IMR-90 (cell line): ENCODE measurements around the gene TRIM71. TPM values are rescaled to one million over a fixed set of nuclear protein-coding genes. Genes with fewer than 3 reads are reported as not detected.

Experiments
- ATAC-seq: fragments of 200-7000 bp; cut with Tn5 transposase; 2 replicates; pipeline ENCODE4 v1.9.1; 2020; ENCODE audit warnings: low read depth, mild to moderate bottlenecking, moderate library complexity
- BruUV-seq: library from RNA; stranded (reverse); fragments of 400-500 nt; replicated peaks from 2 replicates; lab custom pipeline; 2021; lab: Mats Ljungman, UMichigan
- CTCF ChIA-PET: fragments of 300-600 bp; formaldehyde crosslinking; extraction: SDS; loops from one replicate; lab custom pipeline; 2021; ENCODE audit warnings: antibody characterized with exemption; lab: Yijun Ruan, JAX
- POLR2A ChIA-PET: fragments of 300-600 bp; sonication (Branson Sonifier 250); formaldehyde crosslinking; loops from one replicate; lab custom pipeline; 2022; ENCODE audit warnings: antibody characterized with exemption; ENCODE audit not compliant: unreplicated experiment; lab: Charles Lee
- DNase-seq: peaks from one replicate; pipeline ENCODE4 v3.0.0; 2013
- H2AFZ ChIP-seq: replicated peaks from 2 replicates; pipeline ENCODE3; 2013; ENCODE audit warnings: low read length, mild to moderate bottlenecking; ENCODE audit not compliant: poor library complexity
- H2AK5ac ChIP-seq: 2 replicates; pipeline ENCODE4 v1.6.1; 2013; ENCODE audit warnings: low read depth, low read length, inconsistent platforms
- H2AK9ac ChIP-seq: replicated peaks from 2 replicates; pipeline ENCODE3; 2013; ENCODE audit warnings: mild to moderate bottlenecking, low read depth, low read length, moderate library complexity; ENCODE audit not compliant: poor library complexity
- H2BK120ac ChIP-seq: 2 replicates; pipeline ENCODE4 v1.6.1; 2013; ENCODE audit warnings: low read depth, low read length, inconsistent platforms
- H2BK15ac ChIP-seq: 3 replicates; pipeline ENCODE4 v1.6.1; 2013; ENCODE audit warnings: low read depth, low read length, inconsistent platforms
- H2BK20ac ChIP-seq: 2 replicates; pipeline ENCODE4 v1.6.1; 2013; ENCODE audit warnings: low read depth, mild to moderate bottlenecking, inconsistent platforms, low read length, moderate library complexity
- H2BK5ac ChIP-seq: 2 replicates; pipeline ENCODE4 v1.6.1; 2013; ENCODE audit warnings: mild to moderate bottlenecking, low read depth, low read length, inconsistent platforms; ENCODE audit not compliant: poor library complexity, severe bottlenecking
- H3K14ac ChIP-seq: replicated peaks from 2 replicates; pipeline ENCODE4 v1.6.1; 2013; ENCODE audit warnings: low read depth, low read length, inconsistent platforms
- H3K18ac ChIP-seq: 2 replicates; pipeline ENCODE4 v1.6.1; 2013; ENCODE audit warnings: low read depth, low read length, control low read depth
- H3K23ac ChIP-seq: 2 replicates; pipeline ENCODE4 v1.6.1; 2013; ENCODE audit warnings: low read depth, low read length, inconsistent platforms
- H3K27ac ChIP-seq: 2 replicates; pipeline ENCODE4 v1.5.1; 2013; ENCODE audit warnings: mild to moderate bottlenecking, control low read depth, low read length; ENCODE audit not compliant: insufficient read depth
- H3K27me3 ChIP-seq: 2 replicates; pipeline ENCODE4 v1.6.1; 2013; ENCODE audit warnings: low read length; ENCODE audit not compliant: control insufficient read depth, insufficient read depth
- H3K36me3 ChIP-seq: 2 replicates; pipeline ENCODE4 v1.6.1; 2013; ENCODE audit warnings: low read length, mixed read lengths; ENCODE audit not compliant: control insufficient read depth, insufficient read depth
- H3K4ac ChIP-seq: 2 replicates; pipeline ENCODE4 v1.6.1; 2013; ENCODE audit warnings: low read depth, low read length, inconsistent platforms
- H3K4me1 ChIP-seq: 2 replicates; pipeline ENCODE4 v1.6.1; 2013; ENCODE audit warnings: low read length, mixed read lengths; ENCODE audit not compliant: control insufficient read depth, insufficient read depth
- H3K4me2 ChIP-seq: 2 replicates; pipeline ENCODE4 v1.6.1; 2013; ENCODE audit warnings: low read depth, mild to moderate bottlenecking, control low read depth, low read length, moderate library complexity
- H3K4me3 ChIP-seq: 2 replicates; pipeline ENCODE4 v1.5.1; 2013; ENCODE audit warnings: low read depth, mild to moderate bottlenecking, control low read depth, low read length, moderate library complexity; ENCODE audit not compliant: insufficient read depth
- H3K56ac ChIP-seq: 2 replicates; pipeline ENCODE4 v1.6.1; 2013; ENCODE audit warnings: low read length, inconsistent platforms; ENCODE audit not compliant: insufficient read depth; ENCODE audit errors: extremely low read depth
- H3K79me1 ChIP-seq, 2 experiments: 2 replicates each; pipeline ENCODE4 v1.6.1; 2013; ENCODE audit warnings: low read length in 2 of 2, inconsistent platforms in 1 of 2, low read depth in 1 of 2
- H3K9ac ChIP-seq: 2 replicates; pipeline ENCODE4 v1.6.1; 2013; ENCODE audit warnings: low read depth, low read length, control low read depth
- H3K9me1 ChIP-seq: 2 replicates; pipeline ENCODE4 v1.6.1; 2013; ENCODE audit warnings: low read length, inconsistent platforms; ENCODE audit not compliant: insufficient read depth
- H3K9me3 ChIP-seq: 2 replicates; pipeline ENCODE4 v1.6.1; 2013; ENCODE audit warnings: low read length; ENCODE audit not compliant: control insufficient read depth, insufficient read depth
- H4K20me1 ChIP-seq: 2 replicates; pipeline ENCODE4 v1.6.1; 2013; ENCODE audit warnings: low read length, inconsistent platforms; ENCODE audit not compliant: insufficient read depth
- H4K5ac ChIP-seq: 2 replicates; pipeline ENCODE4 v1.6.1; 2013; ENCODE audit warnings: mild to moderate bottlenecking, low read depth, low read length, control low read depth
- H4K8ac ChIP-seq, 2 experiments: 2 replicates each; pipeline ENCODE4 v1.6.1; 2013; ENCODE audit warnings: low read depth in 2 of 2, low read length in 2 of 2, control low read depth in 1 of 2, inconsistent platforms in 1 of 2
- H4K91ac ChIP-seq: 2 replicates; pipeline ENCODE4 v1.6.1; 2013; ENCODE audit warnings: low read depth, low read length, inconsistent platforms; ENCODE audit not compliant: insufficient read depth
- BHLHE40 ChIP-seq: fragments of 150-350 bp; IDR thresholded peaks from 2 replicates; pipeline ENCODE4 v1.6.1; 2016; ENCODE audit warnings: mild to moderate bottlenecking, low read depth, low read length
- CHD1 ChIP-seq: IDR thresholded peaks from 2 replicates; pipeline ENCODE4 v1.6.1; 2012; ENCODE audit warnings: low read depth, low read length, improper control_type of control experiment
- MAFK ChIP-seq: IDR thresholded peaks from 2 replicates; pipeline ENCODE4 v1.6.1; 2012; ENCODE audit warnings: low read depth, low read length, improper control_type of control experiment
- MXI1 ChIP-seq: IDR thresholded peaks from 2 replicates; pipeline ENCODE4 v1.6.1; 2012; ENCODE audit warnings: low read depth, mild to moderate bottlenecking, low read length, moderate library complexity, borderline replicate concordance
- NFE2L2 ChIP-seq: fragments of 150-350 bp; IDR thresholded peaks from 2 replicates; pipeline ENCODE4 v1.6.1; 2016; ENCODE audit warnings: low read depth, mild to moderate bottlenecking, low read length
- RAD21 ChIP-seq: IDR thresholded peaks from 2 replicates; pipeline ENCODE4 v1.6.1; 2012; ENCODE audit warnings: low read length, improper control_type of control experiment
- RCOR1 ChIP-seq: IDR thresholded peaks from 2 replicates; pipeline ENCODE4 v1.6.1; 2012; ENCODE audit warnings: mild to moderate bottlenecking, low read length, improper control_type of control experiment; ENCODE audit not compliant: insufficient replicate concordance
- RFX5 ChIP-seq: IDR thresholded peaks from 2 replicates; pipeline ENCODE4 v1.8.0; 2012; ENCODE audit warnings: low read depth, mild to moderate bottlenecking, low read length, moderate library complexity
- SMC3 ChIP-seq: fragments of 150-350 bp; IDR thresholded peaks from 2 replicates; pipeline ENCODE4 v1.6.1; 2016; ENCODE audit warnings: low read depth, mild to moderate bottlenecking, antibody characterized with exemption, low read length, moderate library complexity
- WGBS, 2 experiments: methylation state at CpG; one replicate each; pipeline versions ENCODE4 v1.1.5 to v1.1.7; 2013; ENCODE audit warnings: missing lambda C conversion rate in 2 of 2; ENCODE audit not compliant: insufficient read length in 1 of 2; ENCODE audit errors: extremely low coverage in 2 of 2; 5-methylcytosine and 5-hydroxymethylcytosine counted together
- dilution Hi-C: fragments of 300-500 bp; cut with HindIII; formaldehyde crosslinking; loops from one replicate; pipeline ENCODE4 v1.14.3; 2018; ENCODE audit warnings: low sequenced_read_pairs; ENCODE audit not compliant: unreplicated experiment
- in situ Hi-C: fragments of 300-500 bp; cut with MboI; formaldehyde crosslinking; loops from 3 replicates; pipeline ENCODE4 v1.14.3; 2019; ENCODE audit warnings: low sequenced_read_pairs, inconsistent platforms, mixed read lengths
- intact Hi-C: fragments of 100-400 bp; cut with micrococcal nuclease; formaldehyde crosslinking; loops from 2 replicates; pipeline ENCODE4 v1.10.0; 2022
- polyA plus RNA-seq, 3 experiments: library from polyadenylated mRNA; depleted of rRNA; stranded (reverse); fragments of >200 nt; gene quantifications; 2 replicates each; pipeline ENCODE4 v1.2.3, GENCODE V29; 2012; ENCODE audit warnings: low replicate concordance in 1 of 3
- total RNA-seq: library from RNA; depleted of rRNA; stranded (reverse); fragments of >200 nt; gene quantifications from 2 replicates; pipeline ENCODE4 v1.2.3, GENCODE V29; 2012
- TF ChIP-seq, protein P1 (sequence below): fragments of 150-350 bp; IDR thresholded peaks from 2 replicates; pipeline ENCODE4 v1.6.1; 2016; ENCODE audit warnings: low read depth, mild to moderate bottlenecking, low read length, moderate library complexity, borderline replicate concordance
- TF ChIP-seq, protein P2 (sequence below): conservative IDR thresholded peaks from 2 replicates; pipeline ENCODE4 v1.5.1; 2012; ENCODE audit warnings: mild to moderate bottlenecking, low read depth, low read length, improper control_type of control experiment

TRIM71 gene
- total and polyA plus RNA-seq, 2 of the 4 experiments (the other 2 are of a cell fraction): not detected

DNA sequence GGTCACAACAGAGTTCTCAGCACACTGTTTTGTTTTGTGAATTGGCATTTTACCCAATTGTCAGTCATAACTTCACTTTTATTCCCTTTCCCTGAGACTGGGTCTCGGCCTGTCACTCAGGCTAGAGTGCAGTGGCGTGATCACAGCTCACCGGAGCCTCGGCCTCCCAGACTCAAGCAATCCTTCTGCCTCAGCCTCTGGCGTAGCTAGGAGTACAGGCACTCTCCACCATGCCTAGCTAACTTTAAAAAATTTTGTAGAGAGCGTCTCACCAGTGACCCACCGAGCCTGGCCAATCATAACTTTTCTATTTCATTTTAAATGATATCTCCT is 26.5 kb downstream of the TRIM71 start:
- H3K4ac ChIP-seq: no peak overlapping the region
- H3K4me2 ChIP-seq: no peak overlapping the region
- dilution Hi-C loops: no loop called here
- H3K4me3 ChIP-seq: no peak overlapping the region
- ATAC-seq: no peak
- H3K9me1 ChIP-seq: no peaks in the 10 kb centered on the region
- CTCF ChIA-PET: no interaction called here
- H2AFZ ChIP-seq: no peak overlapping the region
- in situ Hi-C loops: no loop called here
- no peak overlapping the region for H3K56ac ChIP-seq
- H3K14ac ChIP-seq: no peak overlapping the region
- intact Hi-C loops: no loop called here
- no peak overlapping the region for H2BK5ac ChIP-seq
- no peak overlapping the region for H3K18ac ChIP-seq
- BruUV-seq: no TSS peak
- H2BK15ac ChIP-seq: no peak overlapping the region
- DNase-seq: no peak
- no peak overlapping the region for H2BK120ac ChIP-seq
- H3K4me1 ChIP-seq: no peaks in the 10 kb centered on the region
- POLR2A ChIA-PET: no interaction called here
- no peak overlapping the region for H2AK9ac ChIP-seq
- H3K27ac ChIP-seq: no peak overlapping the region
- TF ChIP-seq, protein P1, sequence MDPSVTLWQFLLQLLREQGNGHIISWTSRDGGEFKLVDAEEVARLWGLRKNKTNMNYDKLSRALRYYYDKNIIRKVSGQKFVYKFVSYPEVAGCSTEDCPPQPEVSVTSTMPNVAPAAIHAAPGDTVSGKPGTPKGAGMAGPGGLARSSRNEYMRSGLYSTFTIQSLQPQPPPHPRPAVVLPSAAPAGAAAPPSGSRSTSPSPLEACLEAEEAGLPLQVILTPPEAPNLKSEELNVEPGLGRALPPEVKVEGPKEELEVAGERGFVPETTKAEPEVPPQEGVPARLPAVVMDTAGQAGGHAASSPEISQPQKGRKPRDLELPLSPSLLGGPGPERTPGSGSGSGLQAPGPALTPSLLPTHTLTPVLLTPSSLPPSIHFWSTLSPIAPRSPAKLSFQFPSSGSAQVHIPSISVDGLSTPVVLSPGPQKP: no peak
- TF ChIP-seq RCOR1 (no peak), SMC3 (no peak), RAD21 (no peak), MAFK (no peak), MXI1 (no peak), NFE2L2 (no peak), BHLHE40 (no peak), RFX5 (no peak), CHD1 (no peak)
- TF ChIP-seq, protein P2, sequence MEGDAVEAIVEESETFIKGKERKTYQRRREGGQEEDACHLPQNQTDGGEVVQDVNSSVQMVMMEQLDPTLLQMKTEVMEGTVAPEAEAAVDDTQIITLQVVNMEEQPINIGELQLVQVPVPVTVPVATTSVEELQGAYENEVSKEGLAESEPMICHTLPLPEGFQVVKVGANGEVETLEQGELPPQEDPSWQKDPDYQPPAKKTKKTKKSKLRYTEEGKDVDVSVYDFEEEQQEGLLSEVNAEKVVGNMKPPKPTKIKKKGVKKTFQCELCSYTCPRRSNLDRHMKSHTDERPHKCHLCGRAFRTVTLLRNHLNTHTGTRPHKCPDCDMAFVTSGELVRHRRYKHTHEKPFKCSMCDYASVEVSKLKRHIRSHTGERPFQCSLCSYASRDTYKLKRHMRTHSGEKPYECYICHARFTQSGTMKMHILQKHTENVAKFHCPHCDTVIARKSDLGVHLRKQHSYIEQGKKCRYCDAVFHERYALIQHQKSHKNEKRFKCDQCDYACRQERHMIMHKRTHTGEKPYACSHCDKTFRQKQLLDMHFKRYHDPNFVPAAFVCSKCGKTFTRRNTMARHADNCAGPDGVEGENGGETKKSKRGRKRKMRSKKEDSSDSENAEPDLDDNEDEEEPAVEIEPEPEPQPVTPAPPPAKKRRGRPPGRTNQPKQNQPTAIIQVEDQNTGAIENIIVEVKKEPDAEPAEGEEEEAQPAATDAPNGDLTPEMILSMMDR: no peak
- H3K23ac ChIP-seq: no peak overlapping the region
- H3K79me1 ChIP-seq: no peaks in the 10 kb centered on the region
- no peaks in the 10 kb centered on the region for H3K9me3 ChIP-seq
- no peaks in the 10 kb centered on the region for H4K20me1 ChIP-seq
- H4K5ac ChIP-seq: no peak overlapping the region
- H3K9ac ChIP-seq: no peak overlapping the region
- peaks cover 24% of the 10 kb centered on the region for H3K27me3 ChIP-seq
- no peak overlapping the region for H2AK5ac ChIP-seq
- H4K91ac ChIP-seq: no peak overlapping the region
- 80% methylated on average over 4 of the region's 7 CpGs; no CpG with 5 or more reads in 1 of the 2 experiments for WGBS, 2 experiments
- no peaks in the 10 kb centered on the region for H3K36me3 ChIP-seq
- no peak overlapping the region for H4K8ac ChIP-seq
- no peak overlapping the region for H2BK20ac ChIP-seq
